HTR-8/SVneo (cell line): ENCODE results near the gene ITGA11.
A peak's percentile ranks its signal among the peaks of the same experiment; 100 is the strongest.

Experiments
- DNase-seq: peaks from one replicate; pipeline ENCODE4 v3.0.0; 2011; ENCODE audit warnings: low spot score, mixed read lengths; ENCODE audit not compliant: insufficient read length
- FAIRE-seq: peaks from 2 replicates; lab custom pipeline; 2011; peaks lifted over from hg19 to GRCh38; lab: Jason Lieb, UNC

The ITGA11 gene

DNA sequence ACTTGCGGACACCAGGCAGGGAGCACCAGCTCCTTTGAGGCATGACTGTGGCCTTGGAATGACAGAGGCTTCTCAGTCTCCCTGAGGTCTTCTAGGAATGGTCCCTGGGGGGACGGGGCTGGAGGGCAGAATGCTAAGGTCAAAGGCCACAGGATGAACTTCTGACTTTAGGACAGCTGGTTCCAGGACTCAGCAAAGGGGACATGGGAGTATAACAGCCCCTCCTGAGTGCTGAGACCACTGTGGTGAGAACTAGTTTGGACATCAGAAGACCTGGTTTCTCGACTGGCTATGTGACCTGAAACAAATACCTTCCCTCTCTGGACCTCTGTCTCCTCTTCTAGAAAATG lies 17.8 kb downstream of the ITGA11 start:
- FAIRE-seq (no peak), DNase-seq (no peak)

DNA sequence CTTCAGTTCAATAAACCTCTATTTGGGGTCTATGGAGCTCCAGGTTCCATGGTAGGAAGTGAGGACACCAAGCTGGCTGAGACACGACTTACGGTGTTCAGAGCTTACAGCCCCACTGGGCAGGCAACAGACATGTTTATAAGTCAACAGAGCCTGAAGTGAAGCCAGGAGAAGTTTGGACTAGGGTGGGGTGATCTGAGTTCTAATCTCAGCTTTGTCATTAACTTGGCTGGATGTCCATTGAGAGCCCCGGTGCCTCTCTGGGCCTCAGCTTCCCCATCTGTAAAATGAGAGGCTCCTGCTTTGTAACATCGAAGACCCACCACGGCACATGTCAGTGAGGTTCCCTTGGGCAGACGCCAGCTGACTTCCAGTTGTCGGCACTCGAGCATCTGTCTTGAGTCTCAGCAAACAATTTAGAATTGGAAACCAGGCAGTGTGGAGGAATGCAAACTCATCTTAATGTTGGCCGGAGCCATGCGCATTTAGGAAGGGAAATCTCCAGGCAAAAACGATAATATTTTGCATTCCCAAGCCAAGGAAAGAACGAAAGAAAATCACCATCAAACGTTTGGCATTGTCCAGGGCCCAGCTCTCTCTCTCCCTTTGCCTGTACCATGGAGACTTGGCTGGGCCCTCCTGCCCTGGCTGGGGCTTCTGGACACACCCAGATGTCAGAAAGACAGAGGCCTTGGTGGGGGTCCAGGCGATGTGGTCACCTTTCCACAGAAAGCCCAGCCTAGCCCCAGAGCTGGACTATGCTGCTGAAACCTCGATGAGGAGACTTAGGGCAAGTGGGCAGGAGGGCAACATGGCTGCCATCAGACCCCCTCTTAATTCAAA lies 18.4 kb downstream of the ITGA11 start:
- DNase-seq: no peak
- FAIRE-seq: no peak

DNA sequence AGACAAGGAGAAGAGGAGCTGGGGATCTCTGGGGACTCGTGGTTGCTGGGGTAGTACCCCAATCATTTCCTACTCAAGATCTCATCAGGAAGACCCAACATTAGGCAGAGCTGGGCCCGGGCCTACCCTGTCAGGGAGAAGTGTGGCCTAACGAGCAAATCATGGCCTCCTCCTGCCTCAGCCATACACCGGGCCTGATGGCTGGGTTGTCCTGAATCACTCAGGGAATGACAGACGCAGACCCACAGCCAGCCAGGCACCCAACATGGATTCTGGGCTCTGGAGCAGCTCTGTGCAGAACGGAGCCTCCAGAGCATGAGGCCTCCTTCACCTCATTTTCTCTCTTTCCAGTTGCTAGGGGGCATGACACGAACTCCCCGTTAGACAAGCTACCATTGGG lies 19.7 kb downstream of the ITGA11 start:
- no peak for DNase-seq
- FAIRE-seq: peak; percentile 31

DNA sequence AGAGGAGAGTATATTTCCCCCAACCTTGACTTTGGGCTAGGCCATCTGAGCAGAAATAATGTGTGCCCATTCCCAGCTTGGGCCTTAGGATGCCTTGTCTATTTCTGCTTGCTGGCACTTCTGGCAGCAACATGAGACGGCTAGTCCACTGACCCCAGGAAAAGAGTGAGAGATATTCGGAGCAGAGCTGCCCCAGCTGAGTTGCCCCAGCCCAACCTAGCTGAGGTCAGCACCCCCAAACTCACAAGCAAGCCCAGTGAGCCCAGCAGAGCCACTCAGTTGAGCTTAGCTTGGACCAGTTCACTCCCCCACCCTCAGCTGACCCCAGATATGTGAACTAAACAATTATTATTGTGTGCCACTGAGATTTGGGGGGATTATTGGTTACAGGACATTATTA lies 20.2 kb downstream of the ITGA11 start:
- FAIRE-seq (no peak), DNase-seq (no peak)

DNA sequence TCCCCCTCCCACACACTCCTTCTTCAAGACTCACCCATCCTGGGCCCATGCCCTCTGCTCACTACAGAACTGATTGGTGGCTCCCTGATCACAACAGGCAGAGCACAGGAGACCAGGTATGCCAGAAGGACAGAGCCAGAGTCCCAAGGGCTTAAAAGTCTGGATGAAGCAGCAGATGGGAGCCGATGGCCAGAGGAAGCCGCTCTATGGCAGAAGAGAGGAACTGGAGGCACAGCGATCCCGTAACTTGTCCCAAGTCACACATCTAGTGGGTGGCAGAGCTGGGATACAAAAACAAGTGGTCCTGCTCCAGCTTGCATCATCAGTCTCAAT lies 20.7 kb downstream of the ITGA11 start:
- no peak for FAIRE-seq
- DNase-seq: no peak

DNA sequence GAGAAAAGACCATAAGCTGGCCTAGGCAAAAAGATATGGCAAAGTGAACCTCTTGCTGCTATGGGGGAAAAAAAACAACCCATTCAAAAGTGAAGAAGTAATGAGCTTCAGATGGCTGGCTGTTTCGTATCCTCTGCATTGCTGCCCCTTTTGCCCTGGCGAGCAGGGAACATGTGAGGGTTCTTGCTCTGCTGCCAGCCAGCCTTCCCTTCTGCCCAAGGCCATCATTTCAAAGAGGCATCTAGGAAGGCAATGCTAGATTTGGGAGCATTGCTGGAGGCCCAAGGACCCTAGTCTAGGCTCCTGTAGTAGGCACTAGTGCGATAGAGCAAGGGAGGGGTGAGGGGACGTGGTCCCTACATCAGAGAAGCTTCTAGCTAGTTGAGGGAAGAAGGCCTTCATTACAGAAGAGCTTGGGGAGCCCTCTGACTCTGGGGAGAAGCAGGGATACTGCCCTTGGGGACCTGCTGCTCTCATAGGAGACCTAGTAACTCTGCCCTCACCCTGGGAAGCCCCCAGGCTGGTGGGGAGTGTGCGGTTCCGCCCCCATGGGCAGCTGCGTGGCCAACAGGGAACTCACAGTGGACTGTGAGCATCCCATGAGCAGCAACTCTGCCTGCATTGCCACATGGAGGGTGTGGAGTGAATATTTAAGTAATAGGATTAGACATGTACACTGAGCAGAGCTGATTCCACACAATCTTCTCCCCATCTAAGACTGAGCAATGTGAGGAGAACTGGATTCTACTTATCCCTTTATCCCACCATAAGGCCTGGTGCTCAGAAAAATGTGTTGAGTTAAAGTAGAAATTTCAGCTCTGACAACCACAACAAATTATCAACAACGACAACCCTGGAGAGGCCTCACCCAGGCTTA lies 21.3 kb downstream of the ITGA11 start:
- no peak for DNase-seq
- FAIRE-seq: no peak

DNA sequence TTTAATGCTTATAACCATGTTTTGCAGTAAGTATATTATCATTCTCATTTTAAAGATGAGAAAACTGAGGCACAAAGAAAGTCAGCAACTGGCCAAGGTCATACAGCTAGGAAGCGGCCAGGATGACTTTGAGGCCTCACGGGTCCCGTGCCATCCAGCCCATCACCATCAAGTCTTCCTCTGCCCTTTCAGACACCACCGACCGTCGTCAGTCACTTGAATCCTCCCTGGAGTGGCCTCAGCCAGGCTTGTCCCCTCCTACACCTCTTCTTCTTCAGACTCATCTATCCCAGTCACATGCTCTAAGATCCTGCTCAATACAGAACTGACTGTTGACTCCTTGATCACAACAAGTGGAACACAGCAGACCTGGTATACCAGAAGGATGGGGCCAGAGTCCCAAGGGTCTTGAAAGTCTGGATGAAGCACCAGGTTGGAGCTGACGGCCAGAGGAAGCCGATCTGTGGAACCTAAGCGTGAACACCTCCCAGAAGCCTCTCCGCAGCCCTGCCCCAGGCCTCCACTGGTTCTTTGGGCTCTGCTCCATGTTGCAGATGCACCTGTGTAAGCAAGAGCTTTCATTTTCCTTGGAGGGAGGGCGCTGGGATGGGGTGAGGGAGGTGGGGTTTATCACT lies 22.1 kb downstream of the ITGA11 start:
- peak; percentile 9 for FAIRE-seq
- no peak for DNase-seq

DNA sequence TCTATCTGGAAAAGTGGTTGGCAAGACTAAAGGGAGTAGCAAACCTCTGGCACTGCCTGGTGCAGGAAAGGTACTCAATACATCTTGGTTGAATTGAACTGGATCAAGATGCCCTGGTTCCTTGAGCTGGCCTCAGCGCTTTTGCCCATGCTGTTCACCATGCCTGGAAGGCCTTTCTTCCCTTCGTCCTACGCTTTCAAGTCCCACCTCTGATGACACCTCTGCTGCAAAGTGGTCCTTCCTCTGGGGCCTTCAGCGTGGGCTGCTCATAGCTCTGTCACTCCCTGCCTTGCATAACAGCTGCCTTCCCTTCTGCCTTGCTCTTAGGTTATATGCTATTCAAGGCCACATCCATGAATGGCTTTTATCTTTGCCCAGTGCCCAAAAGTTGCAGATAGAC lies 23.0 kb downstream of the ITGA11 start:
- DNase-seq (no peak), FAIRE-seq (peak; percentile 44)

DNA sequence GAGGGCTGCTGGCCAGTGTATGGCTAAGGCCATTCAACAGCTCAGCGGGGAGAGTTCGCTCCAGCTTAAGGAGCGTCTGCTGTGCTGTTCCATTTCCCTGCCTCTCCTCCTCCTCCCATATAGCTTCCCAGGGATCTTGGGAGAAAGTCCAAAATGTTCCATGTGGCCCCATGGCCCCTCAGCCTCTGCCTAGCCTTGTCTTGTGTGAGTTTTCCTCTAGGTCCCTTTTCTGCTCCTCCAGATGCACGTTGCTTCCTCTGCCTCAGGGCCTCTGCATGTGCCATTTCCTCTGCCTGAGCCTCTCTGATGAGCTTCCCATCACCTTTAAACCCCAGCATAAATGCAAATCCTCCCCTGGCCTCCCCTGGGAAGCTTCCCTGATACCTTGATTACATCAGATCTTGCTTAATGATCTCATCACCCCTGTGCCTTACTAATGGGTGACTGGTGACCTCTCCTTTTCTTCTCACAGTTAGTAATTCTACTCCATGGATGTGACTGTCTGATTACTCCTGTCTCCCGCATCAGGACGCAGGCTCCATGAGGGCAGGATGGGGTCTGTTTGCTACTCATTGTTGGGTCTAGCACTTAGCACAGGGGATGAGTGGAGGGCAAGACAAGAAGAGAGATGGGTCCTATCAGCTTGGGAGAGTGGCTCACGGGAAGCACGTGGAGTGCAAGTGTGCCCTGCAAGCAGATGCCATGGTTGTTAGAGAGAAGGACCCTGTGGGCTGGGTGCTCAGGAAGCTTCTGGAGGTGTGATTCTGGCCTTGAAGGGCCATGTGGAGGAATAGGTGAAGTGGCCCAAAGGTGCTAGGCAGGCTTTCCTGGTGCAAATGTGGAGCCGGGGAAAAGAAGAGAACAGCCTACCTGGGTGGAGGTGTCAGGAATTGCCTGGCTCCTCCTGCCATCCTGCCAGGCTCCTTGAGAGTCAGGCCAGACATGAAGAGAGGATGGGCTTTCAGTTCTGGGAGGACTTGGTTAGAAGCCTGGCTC lies 23.8 kb downstream of the ITGA11 start:
- no peak for DNase-seq
- no peak for FAIRE-seq

DNA sequence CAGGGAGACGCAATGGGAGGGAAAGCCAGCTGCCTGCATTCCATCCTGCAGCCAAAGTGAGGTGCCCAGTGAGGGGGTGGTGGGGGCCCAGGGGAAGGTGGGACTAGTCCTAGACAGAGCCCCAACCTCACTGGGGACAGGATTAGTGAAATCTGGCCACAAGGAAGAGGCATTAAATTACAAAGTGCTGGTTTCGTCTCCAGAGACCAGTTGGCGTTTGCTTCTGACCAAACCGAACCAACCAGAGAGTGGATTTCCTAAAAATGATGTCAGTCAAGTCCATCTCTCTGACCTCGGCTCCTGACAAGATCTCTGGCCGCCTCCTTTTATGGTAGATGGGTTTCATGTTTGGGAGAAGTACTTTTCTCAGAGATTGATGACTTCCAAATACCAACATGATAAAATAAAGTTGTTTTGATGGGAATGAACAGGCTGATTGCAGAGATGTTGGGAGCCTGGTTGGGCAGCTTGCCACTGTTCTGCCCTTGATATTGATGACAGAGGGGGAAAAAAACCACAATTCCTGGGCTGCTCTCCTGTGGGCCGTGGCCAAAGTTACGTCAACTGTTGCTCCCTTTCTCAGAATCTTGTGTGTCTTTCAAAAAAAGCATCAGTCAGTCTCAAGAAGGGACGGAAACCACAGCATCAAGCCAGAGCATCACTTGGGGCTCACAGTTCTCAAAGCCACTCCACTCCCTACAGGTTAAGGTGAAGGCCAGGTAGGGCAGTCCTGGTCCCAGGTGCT lies 24.6 kb downstream of the ITGA11 start:
- no peak for DNase-seq
- no peak for FAIRE-seq

DNA sequence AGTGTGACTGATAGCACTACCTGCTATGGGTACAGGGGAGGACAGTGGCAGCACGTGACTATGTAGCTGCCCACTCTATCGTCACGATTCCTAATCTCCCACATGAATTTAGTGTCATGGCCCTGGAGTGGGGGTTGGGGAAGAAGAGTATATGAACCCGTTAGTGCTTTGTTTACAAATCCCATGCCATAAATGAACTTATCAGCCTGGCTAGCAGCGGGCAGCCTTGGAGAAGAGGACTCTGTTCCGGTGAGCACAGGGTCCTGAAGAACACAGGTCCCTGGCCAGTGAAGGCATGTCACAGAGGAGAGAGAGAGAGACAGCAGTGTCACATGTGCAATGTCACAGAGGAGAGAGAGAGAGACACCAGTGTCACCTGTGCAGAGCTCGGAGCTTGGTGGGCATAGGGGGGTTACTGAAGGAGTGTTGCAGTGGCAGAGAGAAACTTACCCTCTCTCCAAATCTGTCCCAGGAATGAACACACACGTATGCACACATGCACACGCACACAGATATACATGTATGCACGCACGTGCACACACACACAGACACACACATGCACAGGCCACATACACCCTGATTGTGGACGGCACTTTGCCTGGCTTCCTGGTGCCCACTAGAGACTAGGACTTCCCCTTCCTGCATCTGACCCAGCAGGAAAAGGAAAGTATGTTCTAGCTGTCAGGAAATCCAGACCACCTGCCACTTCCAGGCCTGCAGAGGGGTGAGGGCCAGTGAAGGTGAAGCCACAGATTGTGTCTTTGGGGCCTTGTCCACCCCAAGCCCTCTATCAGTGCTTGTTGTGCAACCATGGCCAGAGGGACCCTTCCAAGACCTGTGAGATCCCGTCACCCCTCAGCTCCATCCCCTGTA lies 26.3 kb downstream of the ITGA11 start:
- peak; percentile 77 for FAIRE-seq

DNA sequence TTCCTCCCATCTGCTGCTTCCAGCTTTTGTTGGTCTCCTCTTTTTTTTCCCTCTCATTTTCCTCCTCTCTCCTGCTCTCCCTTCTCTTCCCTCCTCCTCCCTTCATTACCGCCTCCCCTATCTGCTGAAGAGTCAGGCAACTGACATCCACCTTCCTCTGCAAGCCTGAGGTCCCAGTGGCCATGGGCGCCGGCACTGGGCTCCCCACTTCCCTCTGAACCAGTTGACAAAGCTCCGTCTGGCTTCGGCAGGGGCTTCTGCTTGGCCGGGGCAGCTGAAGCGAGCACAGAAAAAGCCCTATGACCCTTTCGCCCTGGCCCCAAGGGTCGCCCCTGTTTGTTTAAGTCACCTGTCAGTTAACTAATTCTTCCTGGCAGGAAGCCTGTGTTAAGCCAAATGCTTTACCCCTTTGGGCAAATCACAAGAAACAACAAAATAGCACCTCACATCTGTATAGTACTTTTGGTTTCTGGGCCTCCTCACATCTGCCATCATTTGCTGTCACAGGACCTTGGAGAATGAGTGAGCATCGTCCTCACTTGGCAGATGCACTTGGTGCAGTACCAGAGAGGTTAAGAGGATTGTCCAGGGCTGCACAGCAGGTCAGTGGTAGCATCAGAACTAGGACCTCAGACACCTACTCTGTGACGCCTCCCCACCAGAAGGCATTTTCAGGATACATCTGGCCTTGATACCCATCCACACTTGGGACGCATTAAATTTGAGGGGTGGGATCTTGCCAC lies 27.7 kb downstream of the ITGA11 start:
- DNase-seq: no peak
- peak; percentile 48 for FAIRE-seq

More for the DNA sequence above, 26.3 kb downstream of the ITGA11 start:
- DNase-seq: no peak

DNA sequence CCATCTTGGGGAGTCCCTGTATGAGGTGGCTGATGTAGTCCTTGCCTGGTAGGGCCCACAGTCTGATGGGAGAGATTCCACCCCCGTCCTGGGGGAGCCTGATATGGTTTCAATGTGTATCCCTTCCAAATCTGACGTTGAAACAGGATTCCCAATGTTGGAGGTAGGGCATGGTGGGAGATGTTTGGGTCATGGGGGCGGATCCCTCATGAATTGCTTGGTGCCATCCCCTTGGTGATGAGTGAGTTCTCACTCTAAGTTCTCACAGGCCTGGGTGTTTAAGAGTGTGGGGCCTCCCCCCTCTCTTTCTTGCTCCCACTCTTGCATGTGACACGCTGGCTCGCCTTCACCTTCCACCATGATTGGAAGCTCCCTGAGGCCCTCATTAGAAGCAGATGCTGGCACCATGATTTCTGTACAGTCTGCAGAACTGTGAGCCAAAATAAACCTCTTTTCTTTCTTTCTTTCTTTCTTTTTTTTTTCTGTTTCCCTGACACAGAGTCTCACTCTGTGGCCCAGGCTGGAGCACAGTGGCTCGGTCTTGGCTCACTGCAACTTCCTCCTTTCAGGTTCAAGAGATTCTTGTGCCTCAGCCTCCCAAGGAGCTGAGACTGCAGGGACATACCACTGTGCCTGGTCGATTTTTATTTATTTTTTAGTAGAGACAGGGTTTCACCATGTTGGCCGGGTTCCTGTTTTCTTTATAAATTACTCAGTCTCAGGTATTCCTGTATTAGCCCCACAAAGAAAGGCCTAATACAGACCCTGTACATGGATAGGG lies 28.6 kb downstream of the ITGA11 start:
- FAIRE-seq (no peak), DNase-seq (no peak)

DNA sequence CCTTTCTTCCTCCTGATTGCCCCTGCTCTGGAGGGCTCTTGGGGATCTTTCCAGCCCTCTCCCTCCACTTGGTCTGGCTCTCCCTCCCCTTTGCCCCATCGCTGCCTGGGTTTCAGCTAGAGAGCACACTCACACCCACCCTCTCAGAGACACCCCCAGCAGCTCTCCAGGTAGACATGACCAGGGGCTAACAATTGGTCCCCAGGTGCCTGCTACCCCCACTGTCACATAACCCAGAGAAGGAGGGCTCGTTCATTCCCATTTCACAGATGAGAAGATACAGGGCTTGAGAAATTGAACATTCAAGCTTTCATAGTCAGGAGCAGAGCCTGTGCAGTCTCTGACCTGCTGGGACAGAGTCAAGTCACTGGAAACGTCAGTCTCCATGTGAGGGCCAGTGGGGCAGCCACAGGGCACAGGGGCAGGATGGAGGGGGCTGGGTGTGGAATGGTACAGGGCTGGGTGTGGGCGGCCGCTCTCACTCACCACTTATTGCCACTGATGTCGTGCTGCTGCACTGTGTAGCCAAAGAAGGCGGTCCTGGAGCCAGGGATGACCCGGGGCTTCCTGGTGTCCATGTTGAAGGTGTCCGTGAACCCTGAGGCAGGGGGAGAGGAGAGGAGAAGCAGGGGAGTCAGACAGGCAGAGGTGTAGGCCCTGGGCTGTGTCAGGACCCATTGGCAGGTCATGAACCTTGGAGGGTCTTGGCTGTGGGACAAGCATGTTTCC lies 29.4 kb downstream of the ITGA11 start:
- DNase-seq: no peak
- no peak for FAIRE-seq

DNA sequence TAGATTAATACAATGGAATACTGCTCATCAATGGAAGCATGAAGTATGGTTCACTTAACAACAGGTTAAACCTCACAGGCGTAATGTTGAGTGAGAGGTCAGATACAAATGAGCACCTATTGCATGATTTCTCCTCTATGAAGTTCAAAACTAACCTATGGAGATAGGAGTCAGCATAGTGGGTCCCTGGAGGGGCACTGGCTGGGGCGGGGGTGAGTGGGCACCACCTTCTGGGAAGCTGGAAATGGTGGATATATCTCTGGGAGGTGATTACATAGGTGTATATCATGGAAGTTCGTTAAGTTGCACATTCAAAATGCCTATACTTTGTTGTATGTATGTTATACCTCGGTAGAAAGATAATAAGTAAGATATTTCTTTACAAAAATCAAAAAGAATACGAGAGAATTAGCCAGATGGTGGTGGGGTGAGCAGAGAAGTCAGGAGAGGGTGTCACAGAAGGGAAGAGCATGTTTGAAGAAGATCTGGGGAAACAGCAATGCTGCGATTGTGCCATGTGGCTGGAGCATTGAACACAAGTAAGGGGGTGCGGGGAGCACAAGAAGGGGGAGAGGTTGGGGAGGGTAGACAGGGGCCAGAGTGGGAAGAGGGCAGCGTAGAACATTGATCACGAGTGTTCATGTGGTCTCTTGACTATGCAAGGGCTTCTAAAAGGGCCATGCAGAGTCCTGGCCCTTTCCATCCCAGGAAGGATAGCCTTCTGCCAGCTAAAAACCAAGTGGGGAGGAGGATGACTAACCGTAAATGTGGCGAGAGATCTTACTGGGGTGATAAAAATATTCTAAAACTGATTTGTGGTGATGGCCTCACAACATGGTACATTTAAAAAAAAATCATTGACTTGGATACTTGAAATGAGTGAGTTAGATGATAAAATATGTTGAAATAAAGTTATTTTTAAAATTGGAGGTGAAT lies 30.2 kb downstream of the ITGA11 start:
- no peak for FAIRE-seq
- no peak for DNase-seq
